Head of caudate nucleus (tissue), 42 donors: ENCODE measurements around the gene RNU7-1.
A peak's percentile ranks its signal among the peaks of the same experiment; 100 is the strongest.

ENCODE experiments used
- DNase-seq, 42 donors: peaks; one replicate each; pipeline versions ENCODE4 v3.0.0 to v3.0.0-alpha.2; 2020 to 2021; ENCODE audit warnings: mixed read lengths in 7 of 42
- intact Hi-C: fragments of 100-400 bp; cut with DNase I; formaldehyde crosslinking; loops from one replicate; pipeline ENCODE4 v1.15.0; 2022

The RNU7-1 gene

DNA sequence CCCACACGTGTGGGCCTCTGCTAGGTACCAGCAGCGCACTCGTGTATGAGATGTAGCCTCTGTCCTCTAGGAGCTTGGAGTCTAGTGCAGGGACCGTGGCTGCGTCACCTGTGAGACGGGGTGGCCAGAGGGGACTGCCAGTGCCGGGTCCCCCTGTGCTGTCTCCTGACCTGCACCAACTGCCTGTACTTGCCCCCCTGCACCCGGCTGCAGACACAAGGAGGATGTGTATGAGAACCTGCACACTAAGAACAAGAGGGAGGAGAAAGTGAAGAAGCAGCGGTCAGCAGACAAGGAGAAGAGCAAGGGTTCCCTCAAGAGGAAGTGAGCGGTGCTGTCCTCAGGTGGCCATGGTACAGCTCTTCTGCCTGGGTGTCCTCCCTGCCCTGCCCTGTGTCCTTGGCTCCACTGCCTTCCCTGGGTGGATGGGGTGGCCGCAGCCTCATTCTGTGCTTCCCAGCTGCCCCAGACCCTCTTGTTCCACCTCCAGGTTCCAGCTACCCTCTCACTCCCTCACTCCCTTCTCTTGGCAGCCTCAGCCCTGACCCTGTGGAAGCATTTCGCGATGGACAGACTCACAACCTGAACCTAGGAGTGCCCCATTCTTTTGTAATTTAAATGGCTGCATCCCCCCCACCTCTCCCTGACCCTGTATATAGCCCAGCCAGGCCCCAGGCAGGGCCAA, 17.1 kb downstream of the RNU7-1 start:
- intact Hi-C loops, result no loop called here
- peak in 1 of 42 donors; percentile 48 for DNase-seq

DNA sequence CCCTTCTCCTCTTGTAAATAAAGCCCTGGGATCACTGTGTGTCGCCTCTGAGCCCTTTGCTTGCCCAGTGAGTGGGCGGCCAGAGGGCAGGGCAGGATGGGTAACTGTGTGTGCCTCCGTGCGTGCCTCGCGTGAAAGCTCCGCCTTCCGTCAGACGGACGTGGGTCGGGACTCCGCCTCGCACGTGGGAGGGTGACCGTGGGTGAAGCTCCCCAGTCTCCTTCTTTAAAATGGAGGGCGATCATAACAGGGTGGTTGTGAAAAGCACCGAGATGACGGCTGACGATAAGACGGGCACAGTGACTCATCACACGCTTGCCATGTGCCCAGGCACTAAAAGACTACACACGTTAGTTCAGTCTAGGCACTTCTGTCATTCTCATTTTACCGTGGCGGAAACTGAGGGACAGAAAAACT, 17.7 kb downstream of the RNU7-1 start:
- intact Hi-C loops, result no loop called here
- peak; percentile 41 to 94 (median 82) for DNase-seq

DNA sequence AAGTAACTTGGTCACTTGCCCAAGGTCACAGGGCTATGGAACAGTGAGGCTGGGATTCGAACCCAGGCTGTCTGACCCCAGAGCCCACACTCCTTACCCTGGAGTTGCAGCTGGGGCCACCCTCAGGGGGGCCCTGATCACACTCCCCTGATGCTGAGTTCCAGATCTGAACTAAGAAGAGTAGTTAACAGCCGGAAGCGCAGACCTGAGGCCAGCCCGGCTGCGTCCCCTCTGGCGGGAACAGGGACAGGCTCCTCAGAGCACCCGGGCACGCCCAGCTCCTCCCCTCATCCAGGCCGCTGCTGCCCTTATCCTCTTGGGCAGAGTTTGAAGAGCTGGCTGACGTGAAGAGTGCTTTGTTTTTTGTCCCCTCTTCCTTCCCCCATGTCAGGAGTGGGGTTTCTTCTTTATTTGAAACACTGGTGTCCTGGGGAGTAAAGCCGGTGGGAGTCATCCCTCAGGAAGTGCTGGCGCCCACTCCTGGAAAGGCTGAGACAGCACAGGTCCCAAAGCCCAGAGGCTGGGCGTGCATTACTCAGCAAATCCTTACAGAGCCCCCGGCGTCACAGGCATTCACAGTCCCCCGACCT, 18.2 kb downstream of the RNU7-1 start:
- intact Hi-C loops, result no loop called here
- DNase-seq, result peak in 6 of 42 donors; percentile 19 to 60 (median 30)

DNA sequence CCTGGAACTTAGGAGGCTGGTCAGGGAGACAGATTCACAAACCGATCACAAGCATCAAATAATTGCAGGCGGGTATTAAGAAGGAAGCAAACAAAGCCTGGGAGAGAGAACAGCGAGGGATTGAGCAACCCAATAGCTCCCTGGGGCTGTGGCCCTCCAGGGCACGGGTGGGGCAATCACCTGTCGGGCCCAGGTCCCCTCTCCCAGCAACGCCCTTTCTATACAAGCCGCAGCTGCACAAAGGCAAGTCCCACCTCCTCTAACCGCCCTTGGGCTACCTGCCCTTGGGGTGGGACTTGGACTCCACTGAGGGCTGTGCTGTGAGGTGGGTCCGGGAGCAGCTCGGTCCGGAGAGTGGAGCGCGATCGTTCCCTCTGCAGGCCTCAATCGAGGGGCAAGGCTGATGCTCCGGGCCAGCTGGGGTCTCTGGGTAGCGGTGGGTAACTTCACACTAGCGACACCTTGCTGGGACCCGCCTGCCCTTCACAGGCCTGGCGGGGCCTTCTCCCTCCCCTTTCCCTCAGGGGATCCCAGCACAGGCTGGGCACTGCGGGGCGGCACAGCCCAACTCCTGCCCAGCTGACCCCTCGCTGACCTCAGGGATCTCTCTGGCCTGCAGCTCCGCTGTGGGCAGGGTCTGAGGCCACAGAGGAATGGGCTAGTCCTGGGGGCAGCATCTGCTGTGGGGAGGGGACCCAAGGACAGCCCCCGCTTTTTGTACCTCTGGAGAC, 18.8 kb downstream of the RNU7-1 start:
- DNase-seq, result no peak
- intact Hi-C loops, result no loop called here

DNA sequence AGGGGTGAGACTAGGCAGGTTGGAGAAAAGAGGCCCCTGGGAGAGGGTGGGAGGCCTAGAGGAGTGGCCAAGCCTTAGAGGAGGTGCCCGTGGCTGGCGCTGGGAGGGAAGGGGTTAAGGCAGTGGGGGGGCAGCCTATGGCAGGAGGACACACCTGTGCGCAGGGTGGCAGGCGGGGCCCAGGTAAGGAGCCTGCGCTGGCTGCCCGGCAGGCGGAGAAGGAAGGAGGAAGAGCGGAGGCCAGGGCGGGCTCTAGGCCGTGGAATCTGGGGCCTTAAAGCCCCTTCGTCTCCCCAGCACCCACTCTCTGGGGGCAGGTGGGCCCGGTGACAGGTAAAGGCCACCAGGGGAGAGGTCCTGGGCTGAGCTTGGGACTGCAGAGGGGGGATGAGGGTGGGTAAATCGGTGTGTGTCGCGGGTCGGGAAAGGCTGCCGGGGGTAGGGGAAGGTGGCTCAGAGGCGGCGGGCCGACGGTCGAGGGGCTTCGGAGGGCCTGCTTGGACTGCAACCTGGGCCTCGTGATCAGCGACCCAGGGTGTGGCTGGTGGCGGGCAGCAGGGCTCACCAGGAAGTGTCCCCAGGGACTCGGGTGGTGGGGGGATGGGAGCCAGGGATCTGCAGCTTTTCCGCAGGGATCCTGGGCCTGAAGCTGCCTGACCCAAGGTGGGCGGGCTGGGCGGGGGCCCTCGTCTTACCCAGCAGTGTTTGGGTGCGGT, 19.6 kb downstream of the RNU7-1 start:
- intact Hi-C loops, result no loop called here
- no peak for DNase-seq

DNA sequence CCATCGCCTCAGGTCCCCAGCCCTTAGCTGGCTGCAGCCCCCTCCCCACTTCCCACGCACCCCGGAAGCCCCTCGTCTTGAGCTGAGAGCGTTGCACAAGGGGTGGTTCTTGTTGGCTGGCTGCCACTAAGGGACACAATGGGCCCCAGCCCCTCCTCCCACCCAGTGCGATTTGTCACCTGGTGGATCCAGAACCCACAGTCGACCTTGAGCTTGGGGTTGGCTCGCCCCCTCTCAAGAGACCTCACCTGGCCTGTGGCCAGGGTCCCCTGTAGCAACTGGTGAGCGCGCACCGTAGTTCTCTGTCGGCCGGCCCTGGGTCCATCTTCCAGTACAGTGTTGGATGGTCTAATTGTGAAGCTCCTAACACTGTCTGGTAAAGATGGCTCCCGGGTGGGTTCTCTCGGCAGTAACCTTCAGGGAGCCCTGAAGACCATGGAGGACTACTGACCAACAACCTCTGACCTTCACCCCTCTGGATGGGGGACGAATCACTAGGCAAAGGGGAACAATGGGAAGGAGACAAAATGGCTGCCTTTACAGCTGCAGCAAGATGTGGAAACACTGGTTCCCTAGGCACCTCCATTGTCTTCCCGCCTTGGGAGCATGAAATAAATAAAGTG, 20.3 kb downstream of the RNU7-1 start:
- intact Hi-C loops, result no loop called here

DNA sequence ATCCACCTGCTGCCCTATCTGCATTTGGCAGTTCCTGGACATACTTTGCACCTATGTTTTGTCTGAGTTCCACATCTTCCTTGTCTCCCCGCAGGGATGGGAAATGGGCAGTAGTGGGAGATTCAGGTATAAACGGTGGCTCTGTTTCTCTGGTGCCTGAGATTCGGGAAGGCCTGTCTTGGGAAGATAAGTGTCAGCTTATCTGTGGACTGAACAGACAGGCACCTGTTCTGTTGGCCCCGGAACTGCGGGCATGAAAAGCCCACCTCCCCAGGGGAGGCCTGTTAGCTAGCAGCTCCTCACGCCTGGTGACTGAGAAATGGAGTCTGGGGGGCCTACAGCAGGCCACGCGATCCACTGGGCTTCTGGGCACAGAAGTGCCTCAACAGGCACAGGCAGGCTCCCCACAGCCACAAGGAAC, 21.0 kb downstream of the RNU7-1 start:
- no peak for DNase-seq
- intact Hi-C loops, result no loop called here

More for the DNA sequence above, 20.3 kb downstream of the RNU7-1 start:
- DNase-seq, result no peak

DNA sequence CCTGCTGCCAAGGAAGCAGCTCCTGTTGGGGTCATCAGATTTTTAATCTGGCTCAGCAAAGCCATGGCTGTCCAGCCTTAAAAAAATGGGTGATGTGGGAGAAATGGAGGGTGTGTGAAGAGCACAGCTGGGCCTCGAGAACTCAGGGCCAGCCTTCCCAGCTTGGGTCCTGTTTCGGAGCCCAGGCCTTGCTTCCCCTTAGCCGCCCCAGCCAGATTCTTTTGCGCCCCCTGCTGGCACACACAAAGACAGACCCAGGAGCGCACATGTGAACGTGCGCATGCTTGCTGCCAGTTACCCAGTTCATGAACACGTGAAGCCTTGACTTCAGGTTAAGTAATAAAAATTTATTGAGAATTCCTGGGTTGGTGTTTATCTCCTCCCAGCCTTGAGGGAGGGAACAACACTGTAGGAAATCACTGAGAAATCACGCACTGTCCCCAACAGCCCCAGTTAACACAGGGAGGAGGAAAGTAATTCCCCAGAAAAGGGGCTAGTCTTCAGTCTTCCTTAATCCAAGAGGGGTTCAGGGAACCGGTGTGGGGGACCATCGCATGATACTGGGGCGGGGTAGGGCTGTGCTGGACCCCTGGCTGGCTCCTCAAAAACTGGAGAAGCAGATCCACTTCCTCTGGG, 21.5 kb downstream of the RNU7-1 start:
- peak; percentile 62 to 95 (median 87) for DNase-seq
- intact Hi-C loops, result no loop called here

DNA sequence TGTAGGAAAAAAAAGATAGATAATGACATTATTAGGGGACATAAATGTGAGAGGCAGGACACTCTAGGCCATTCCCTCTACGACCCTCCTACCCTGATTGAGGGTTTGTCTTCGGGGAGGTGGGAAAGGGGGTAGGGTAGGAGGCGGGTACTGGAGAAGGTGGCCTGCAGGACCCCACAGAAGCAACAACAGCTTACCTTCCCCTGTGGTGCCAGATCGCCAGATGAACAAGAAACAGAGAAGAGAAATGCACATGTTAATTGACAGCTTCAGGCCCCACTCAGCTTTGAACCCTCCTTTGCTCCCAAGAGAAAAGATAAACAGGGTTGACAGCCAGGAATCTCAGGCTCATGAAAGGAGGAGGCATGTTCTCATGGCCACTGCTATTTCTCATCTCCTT, 22.1 kb downstream of the RNU7-1 start:
- intact Hi-C loops, result no loop called here
- DNase-seq, result no peak

DNA sequence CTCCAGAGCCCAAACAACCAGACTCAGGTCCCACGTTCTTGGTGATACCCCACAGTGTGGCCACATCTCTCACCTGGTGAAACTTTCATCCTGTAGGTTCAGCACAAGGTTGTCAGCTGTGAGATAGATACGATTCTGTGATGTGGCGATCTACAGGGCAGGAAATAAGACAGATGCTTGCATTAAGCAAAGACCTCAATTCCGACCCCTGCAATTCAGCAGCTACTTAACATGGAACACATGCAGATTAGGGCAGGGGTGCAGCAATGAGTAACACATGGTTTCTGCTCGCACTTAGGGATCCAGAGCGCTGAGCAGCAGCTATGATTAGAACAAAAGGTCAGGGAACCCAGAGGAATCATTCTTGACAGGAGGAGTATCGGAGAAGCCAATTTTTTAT, 22.7 kb downstream of the RNU7-1 start:
- DNase-seq, result no peak
- intact Hi-C loops, result no loop called here

DNA sequence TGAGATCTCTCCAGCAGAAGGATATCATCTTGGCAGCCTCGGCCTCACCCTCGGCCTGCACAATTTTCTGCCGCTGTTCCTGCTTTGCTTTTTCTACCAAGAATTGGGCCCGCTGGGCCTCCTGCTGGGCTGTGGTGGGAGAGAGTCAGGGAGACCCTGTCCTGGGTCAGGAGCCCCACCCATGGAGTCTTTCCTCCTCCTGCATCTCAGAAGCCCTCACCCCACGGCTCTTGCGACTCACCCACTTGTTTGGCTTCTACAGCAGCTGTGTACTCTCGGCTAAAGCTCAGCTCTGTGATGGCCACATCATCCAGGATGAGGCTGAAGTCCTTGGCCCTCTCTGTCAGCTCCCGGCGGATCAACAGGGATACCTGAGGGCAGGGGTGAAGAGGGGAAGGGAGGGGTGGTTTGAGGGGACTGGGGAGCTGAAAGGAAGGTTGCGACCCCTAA, 24.1 kb downstream of the RNU7-1 start:
- intact Hi-C loops, result no loop called here
- no peak for DNase-seq

DNA sequence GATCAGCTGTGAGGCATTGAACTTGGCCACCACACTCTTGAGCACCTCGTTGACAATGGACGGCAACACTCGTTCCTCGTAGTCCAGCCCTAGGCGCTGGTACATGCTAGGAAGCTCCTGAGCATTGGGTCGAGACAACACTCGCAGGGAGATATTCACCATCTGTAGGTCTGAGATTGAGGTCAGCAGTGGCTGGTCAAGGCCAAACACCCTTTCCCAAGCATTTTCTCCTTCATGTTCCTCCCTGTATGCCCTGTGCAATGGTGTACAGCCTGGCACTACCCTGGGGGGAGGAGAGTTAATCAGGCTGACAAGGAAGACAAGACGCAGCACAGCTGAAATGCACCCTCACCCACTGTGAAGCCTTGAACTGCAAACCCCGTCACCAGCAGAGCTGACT, 24.8 kb downstream of the RNU7-1 start:
- DNase-seq, result no peak
- intact Hi-C loops, result no loop called here

DNA sequence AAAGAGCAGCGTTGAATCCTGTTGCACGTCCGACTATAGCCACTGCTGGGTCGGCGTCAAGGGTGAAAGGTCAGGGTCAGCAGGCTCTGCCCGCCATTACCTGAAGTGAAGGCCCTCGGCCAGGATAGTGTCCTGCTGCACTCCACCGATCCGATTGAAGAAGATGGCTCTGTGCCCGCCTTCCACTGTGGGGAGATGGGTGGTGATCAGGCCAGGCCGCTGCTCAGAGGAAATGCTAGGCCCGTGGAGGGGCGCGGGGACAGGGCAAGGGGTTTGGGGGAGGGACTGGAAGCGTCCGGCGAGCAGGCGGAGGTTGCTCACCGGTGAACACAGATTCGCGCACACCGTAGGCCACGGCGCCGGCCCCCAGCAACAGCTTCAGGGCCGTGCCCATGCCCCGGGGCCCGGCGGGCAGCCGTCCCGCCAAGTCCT, 26.5 kb downstream of the RNU7-1 start:
- peak in 5 of 42 donors; percentile 23 to 54 (median 33) for DNase-seq
- intact Hi-C loops, result loop anchor here (2.0 to 5.0 kb wide), 2 partner anchors 25 to 47 kb away; partner anchors contain the start of genes C12orf57 and LPCAT3

DNA sequence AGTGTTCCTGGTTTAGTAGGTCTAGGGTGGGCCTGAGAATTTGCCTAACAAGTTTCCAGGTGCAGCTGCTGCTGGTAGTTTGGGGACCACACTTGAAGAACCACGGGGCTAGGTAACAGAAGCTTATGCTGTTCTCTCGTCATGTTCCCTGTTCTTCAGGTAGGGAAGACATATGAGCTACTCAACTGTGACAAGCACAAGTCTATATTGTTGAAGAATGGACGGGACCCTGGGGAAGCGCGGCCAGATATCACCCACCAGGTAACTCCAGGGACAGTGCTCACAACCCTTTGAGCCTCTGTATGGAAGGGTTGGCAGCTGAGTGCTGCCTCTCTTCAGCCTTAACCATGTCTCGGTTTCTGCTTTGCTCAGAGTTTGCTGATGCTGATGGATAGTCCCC, 30.6 kb downstream of the RNU7-1 start:
- intact Hi-C loops, result loop anchor here (5.0 kb wide), 1 partner anchor 43 kb away; the partner anchor contains the start of gene LPCAT3
- DNase-seq, result no peak

DNA sequence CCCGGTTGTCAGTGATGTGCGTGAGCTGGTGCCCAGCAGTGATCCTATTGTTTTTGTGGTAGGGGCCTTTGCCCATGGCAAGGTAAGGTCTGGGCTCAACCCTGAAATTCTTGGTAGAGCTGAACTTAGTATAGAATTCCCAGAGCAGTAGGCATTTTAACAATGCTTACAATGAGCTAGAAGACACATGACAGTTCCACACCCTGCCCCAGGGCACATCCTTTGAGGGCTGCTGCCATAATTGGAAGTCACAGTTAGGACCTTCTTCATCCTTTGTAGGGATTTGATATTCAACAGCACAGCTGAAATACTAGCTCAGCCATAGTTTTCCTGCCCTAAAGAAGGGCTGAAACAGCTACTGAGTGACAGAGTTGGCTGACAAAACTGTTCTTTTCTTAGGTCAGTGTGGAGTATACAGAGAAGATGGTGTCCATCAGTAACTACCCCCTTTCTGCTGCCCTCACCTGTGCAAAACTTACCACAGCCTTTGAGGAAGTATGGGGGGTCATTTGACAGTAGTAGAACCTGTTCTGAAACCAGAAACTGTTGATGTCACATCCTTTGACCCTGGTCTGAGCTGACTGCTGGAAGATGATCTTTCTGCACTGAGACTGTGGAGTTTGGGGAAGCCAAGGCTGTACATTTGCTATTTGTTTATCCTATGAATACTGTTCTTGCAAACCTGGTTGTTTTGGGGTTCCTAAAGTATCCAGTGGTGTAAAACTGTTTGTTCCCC, 31.8 kb downstream of the RNU7-1 start:
- intact Hi-C loops, result no loop called here
- no peak for DNase-seq

DNA sequence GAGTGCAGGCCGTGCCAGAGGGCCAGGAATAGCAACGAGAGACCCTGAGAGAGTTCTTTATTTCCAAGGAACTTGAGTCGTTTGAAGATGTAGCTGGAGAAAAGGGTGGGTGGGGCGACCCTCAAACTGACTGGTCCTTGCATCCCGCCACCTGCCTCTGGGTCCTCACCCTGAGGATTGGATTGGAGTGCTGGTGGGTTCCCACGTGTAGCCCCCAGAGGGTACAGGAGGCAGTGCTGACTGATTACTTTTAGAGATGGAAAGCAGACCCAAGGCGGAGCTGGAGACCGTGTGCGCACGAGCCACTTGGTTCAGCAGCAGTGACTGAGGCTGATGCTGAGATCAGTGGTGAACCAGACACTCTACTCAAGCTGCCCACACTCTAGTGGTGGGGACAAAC, 34.0 kb downstream of the RNU7-1 start:
- intact Hi-C loops, result no loop called here
- DNase-seq, result no peak

DNA sequence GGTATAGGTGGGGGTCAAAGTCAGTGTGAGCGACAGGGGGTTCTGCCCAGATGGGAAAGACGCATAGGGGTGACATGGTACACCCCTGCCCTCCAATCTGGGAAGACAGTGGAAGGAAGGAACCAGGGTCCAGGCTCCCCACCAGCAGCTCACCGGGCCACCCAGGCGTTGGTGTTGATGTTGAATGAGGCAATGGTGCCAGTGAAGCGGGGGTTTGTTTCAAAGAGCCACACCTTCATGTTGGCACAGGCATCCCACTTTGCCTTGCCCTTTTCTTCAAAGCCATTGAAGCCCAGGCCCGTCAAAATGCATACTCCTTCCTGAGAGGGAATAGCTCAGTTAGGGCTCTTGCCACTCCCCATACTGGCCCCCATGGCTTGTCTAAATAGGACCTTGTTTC, 34.6 kb downstream of the RNU7-1 start:
- intact Hi-C loops, result no loop called here
- DNase-seq, result no peak

DNA sequence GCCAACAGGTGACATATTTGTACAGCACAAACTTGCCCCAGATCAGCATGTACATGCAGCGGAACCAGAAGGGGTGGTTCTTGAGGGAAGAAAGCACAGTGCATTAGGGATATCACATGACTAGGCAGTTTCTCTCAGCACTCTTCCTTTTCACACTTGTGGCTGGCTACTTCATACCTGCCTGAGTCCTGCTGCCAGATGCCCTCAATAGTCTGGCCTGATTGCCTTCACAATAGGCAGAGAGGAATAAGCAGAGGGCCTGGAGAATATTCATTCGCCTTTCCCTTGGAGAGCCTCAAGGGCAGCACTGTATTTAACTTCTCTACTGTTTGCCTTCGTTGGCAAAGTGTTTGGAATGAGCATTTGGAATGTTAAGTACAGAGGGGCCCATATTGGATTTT, 35.0 kb downstream of the RNU7-1 start:
- intact Hi-C loops, result no loop called here

More for the DNA sequence above, 35.0 kb downstream of the RNU7-1 start:
- no peak for DNase-seq
